Upper lobe of right lung (tissue), 1 donor: ENCODE data around the gene MPP3. TPM values are rescaled to one million over a fixed set of nuclear protein-coding genes. Genes with fewer than 3 reads are reported as not detected.

Experiments used
- ATAC-seq: fragments of 200-7000 bp; cut with Tn5 transposase; one replicate; pipeline ENCODE4 v1.9.1; 2020; ENCODE audit warnings: mild to moderate bottlenecking, moderate library complexity
- DNase-seq: peaks from one replicate; pipeline ENCODE4 v3.0.0-alpha.2; 2020
- H3K27ac ChIP-seq: fragments of 200-600 bp; one replicate; pipeline ENCODE4 v1.8.0; 2022
- H3K27me3 ChIP-seq: fragments of 200-600 bp; one replicate; pipeline ENCODE4 v1.8.0; 2022; ENCODE audit warnings: mild to moderate bottlenecking
- H3K36me3 ChIP-seq: fragments of 200-600 bp; one replicate; pipeline ENCODE4 v1.8.0; 2022
- H3K4me1 ChIP-seq: fragments of 200-600 bp; one replicate; pipeline ENCODE4 v1.8.0; 2022
- H3K4me3 ChIP-seq: fragments of 200-600 bp; one replicate; pipeline ENCODE4 v1.8.0; 2022; ENCODE audit warnings: mild to moderate bottlenecking
- H3K9me3 ChIP-seq: fragments of 200-600 bp; one replicate; pipeline ENCODE4 v1.8.0; 2022
- intact Hi-C: fragments of 100-400 bp; cut with DNase I; formaldehyde crosslinking; loops from one replicate; pipeline ENCODE4 v1.11.0; 2022
- total RNA-seq: library from RNA; stranded (reverse); fragmentation: NEBNext Ultra II Directional; extraction: Animal tissue kit (Norgen Biotek cat#: 25700); gene quantifications from one replicate; pipeline ENCODE4 v1.2.1, GENCODE V29; 2021
- TF ChIP-seq, protein P1 (sequence below): fragments of 200-600 bp; IDR thresholded peaks from one replicate; pipeline ENCODE4 v1.8.0; 2022; ENCODE audit warnings: antibody characterized with exemption
- donor health status: DM: no; HTN: yes; CAD: no; lungs with severe emphysema.

The MPP3 gene
- total RNA-seq, 1 donor from 2014 or later = 28.6 TPM

DNA sequence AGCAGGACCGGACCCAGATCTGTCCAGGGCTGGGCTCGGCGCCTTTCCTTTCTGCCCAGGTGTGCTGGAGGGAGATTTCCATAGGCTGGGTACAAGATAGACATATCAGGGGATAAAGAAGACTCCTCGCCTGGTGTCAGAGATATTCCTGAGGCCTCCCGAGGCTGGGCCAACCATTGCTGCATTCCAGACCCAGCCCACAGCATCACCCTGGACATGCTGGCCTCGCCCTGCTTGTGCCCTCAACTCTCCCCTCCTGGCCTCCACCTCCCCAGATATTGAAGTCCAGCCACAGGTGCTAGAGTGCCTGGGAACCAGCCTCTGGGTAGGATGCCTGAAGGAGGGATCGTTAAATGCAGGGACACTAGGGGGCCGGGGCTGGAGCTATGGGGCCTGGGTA, 16.2 kb upstream of the MPP3 start:
- peaks cover 4% of the 10 kb centered on the region for H3K27me3 ChIP-seq
- intact Hi-C loops = loop anchor here (10.0 kb wide), 1 partner anchor 64 kb away; the partner anchor contains the start of gene CFAP97D1
- peaks cover 4% of the 10 kb centered on the region for H3K4me1 ChIP-seq
- ATAC-seq (no peak), DNase-seq (no peak)
- TF ChIP-seq, protein P1, sequence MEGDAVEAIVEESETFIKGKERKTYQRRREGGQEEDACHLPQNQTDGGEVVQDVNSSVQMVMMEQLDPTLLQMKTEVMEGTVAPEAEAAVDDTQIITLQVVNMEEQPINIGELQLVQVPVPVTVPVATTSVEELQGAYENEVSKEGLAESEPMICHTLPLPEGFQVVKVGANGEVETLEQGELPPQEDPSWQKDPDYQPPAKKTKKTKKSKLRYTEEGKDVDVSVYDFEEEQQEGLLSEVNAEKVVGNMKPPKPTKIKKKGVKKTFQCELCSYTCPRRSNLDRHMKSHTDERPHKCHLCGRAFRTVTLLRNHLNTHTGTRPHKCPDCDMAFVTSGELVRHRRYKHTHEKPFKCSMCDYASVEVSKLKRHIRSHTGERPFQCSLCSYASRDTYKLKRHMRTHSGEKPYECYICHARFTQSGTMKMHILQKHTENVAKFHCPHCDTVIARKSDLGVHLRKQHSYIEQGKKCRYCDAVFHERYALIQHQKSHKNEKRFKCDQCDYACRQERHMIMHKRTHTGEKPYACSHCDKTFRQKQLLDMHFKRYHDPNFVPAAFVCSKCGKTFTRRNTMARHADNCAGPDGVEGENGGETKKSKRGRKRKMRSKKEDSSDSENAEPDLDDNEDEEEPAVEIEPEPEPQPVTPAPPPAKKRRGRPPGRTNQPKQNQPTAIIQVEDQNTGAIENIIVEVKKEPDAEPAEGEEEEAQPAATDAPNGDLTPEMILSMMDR = no peak
- no peaks in the 10 kb centered on the region for H3K36me3 ChIP-seq
- H3K4me3 ChIP-seq = no peak overlapping the region
- no peak overlapping the region for H3K27ac ChIP-seq
- H3K9me3 ChIP-seq = no peaks in the 10 kb centered on the region

DNA sequence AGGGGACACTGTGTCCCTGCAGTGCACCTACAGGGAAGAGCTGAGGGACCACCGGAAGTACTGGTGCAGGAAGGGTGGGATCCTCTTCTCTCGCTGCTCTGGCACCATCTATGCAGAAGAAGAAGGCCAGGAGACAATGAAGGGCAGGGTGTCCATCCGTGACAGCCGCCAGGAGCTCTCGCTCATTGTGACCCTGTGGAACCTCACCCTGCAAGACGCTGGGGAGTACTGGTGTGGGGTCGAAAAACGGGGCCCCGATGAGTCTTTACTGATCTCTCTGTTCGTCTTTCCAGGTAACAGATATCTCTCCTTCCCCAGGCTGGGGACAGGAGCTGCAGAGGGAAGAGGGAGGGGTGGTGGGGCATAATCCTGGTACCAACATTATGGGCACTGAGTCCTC, 15.7 kb upstream of the MPP3 start:
- TF ChIP-seq, protein P1 = no peak
- Histone ChIP-seq H3K36me3 (no peaks in the 10 kb centered on the region), H3K27me3 (peaks cover 4% of the 10 kb centered on the region), H3K27ac (no peak overlapping the region), H3K4me3 (no peak overlapping the region), H3K9me3 (no peaks in the 10 kb centered on the region), H3K4me1 (peaks cover 4% of the 10 kb centered on the region)
- intact Hi-C loops = loop anchor here (10.0 kb wide), 1 partner anchor 64 kb away; the partner anchor contains the start of gene CFAP97D1
- DNase-seq = peak; percentile 18
- no peak for ATAC-seq

DNA sequence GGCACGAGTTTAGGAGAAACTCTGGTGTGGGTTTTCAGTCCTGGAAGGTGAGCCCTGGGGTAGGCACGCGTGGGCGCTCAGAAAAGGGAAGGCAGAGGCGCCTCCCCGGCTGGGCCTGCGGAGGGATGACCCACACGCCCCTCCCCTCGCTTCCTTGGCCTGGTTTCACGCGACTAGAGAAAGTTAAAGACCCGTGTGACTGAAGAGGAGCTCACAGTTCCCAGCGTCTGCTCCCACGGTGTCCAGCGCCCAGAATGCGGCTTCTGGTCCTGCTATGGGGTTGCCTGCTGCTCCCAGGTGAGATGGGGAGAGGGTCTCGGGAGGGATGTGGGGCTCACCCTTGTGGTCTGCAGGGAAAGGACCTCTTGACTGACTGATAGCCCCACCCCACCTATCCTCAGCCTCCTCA, 14.0 kb upstream of the MPP3 start, which contains the start of gene CD300LG:
CD300LG (plus strand) TSS at position 214 of the 409 bp plus-strand sequence; CDS start at position 255, 41 bp downstream.
- H3K4me1 ChIP-seq = peaks cover 5% of the 10 kb centered on the region
- no peaks in the 10 kb centered on the region for H3K9me3 ChIP-seq
- DNase-seq = peak; percentile 73
- H3K36me3 ChIP-seq = no peaks in the 10 kb centered on the region
- TF ChIP-seq, protein P1 = no peak
- no peak within 1 kb of the TSS for H3K4me3 ChIP-seq
- intact Hi-C loops = loop anchor here (10.0 kb wide), 1 partner anchor 62 kb away; the partner anchor contains the start of gene CFAP97D1
- H3K27me3 ChIP-seq = peaks cover 3% of the 10 kb centered on the region
- ATAC-seq = peak; percentile 39
- no peak within 1 kb of the TSS for H3K27ac ChIP-seq

DNA sequence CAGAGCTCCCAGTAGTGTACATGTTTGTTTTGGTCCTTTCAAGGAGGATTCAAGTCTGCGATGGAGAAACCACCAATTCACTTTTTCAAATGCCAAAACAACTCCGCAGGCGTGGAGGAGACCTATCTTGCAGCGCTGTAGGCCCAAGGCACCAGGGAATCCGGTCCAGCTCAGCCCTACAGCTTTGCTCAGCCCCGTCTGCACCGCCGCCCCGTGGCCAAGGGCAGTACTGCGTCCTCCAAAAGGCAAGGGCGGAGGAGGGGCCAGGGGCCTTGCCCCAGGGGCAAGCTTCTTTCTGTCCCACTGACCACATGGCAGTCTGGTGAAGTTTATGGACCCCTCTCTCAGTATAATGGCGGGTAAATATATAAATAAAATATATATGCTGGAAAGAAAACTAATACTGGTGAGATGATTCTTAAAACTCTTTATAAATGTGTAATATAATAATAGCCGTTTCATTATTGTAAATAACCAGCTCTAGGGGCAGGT, 13.3 kb upstream of the MPP3 start:
- intact Hi-C loops = loop anchor here (10.0 kb wide), 1 partner anchor 61 kb away; the partner anchor contains the start of gene CFAP97D1
- ATAC-seq (peak; percentile 97), DNase-seq (peak; percentile 92)
- Histone ChIP-seq H3K36me3 (no peaks in the 10 kb centered on the region), H3K9me3 (no peaks in the 10 kb centered on the region), H3K27ac (no peak overlapping the region), H3K27me3 (no peaks in the 10 kb centered on the region), H3K4me3 (no peak overlapping the region), H3K4me1 (peaks cover 12% of the 10 kb centered on the region)
- TF ChIP-seq, protein P1 = peak; percentile 99

DNA sequence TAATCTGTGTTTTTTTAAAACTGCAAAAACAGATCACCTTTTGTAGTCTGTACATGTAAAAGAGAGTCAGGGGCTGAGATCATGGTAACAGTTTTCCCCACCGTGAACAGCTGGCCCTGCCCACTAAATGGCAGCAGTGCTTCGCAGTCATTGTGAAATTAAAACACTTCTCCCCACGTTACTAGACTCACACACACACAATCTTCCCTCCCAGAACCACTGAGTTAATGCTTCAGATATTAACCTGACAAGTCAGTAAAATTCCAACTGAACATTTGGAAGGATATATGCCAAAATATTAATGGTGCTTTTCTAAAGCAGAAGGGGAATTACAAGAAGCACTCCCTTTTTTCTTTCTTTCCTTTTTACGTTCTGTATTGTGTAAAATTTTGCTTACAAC, 12.8 kb upstream of the MPP3 start:
- H3K36me3 ChIP-seq = no peaks in the 10 kb centered on the region
- H3K27ac ChIP-seq = no peak overlapping the region
- peaks cover 13% of the 10 kb centered on the region for H3K4me1 ChIP-seq
- H3K4me3 ChIP-seq = no peak overlapping the region
- no peaks in the 10 kb centered on the region for H3K27me3 ChIP-seq
- DNase-seq = no peak
- ATAC-seq = no peak
- TF ChIP-seq, protein P1 = no peak
- H3K9me3 ChIP-seq = no peaks in the 10 kb centered on the region
- intact Hi-C loops = loop anchor here (10.0 kb wide), 1 partner anchor 61 kb away; the partner anchor contains the start of gene CFAP97D1
